Measurements from ENCODE around the gene DIO1. TPM values are rescaled to one million over a fixed set of nuclear protein-coding genes. Genes with fewer than 3 reads are reported as not detected.
A peak's percentile ranks its signal among the peaks of the same experiment; 100 is the strongest.

The DIO1 gene
- total and polyA plus RNA-seq, 2 of the 8 experiments (the other 6 are each of a cell fraction or from before 2014, with no cell fraction given) = 0.14 TPM; not detected in 1

GRCh38 chr1:53889304-53890298 is 4.4 kb upstream of the DIO1 start, which contains the start of gene YIPF1 (continued):
- TF ChIP-seq ATF2 (IDR thresholded peaks at IDR 0.05; ENCODE audit: low read length) = no peak
- TF ChIP-seq POLR2A (IDR thresholded peaks at IDR 0.05; ENCODE audit: control extremely low read depth in 1 of 2, low read depth in 2 of 2, low read length in 2 of 2) = peak in 1 of 2 experiments; percentile 62; a peak in 2 of 3 replicates
- TF ChIP-seq GABPA (IDR thresholded peaks at IDR 0.05; ENCODE audit: borderline replicate concordance, insufficient read depth, low read length) = no peak
- no peak for TF ChIP-seq NRF1 (IDR thresholded peaks at IDR 0.05; ENCODE audit: low read depth, low read length)
- no peak for TF ChIP-seq MAFK (IDR thresholded peaks at IDR 0.05; ENCODE audit: low read depth, low read length)
- TF ChIP-seq TCF12 (IDR thresholded peaks at IDR 0.05; ENCODE audit: low read depth, low read length) = no peak
- TF ChIP-seq SP4 (IDR thresholded peaks at IDR 0.05; ENCODE audit: low read length) = peak; percentile 61; the same call in 1 of the 2 replicates
- no peak; the same call in 1 of the 2 replicates for TF ChIP-seq POLR2AphosphoS5 (IDR thresholded peaks at IDR 0.05; ENCODE audit: low read depth, low read length)
- TF ChIP-seq ZNF274 (IDR thresholded peaks at IDR 0.05; ENCODE audit: borderline replicate concordance, extremely low read depth, low read length) = no peak
- no peak for TF ChIP-seq BRCA1 (IDR thresholded peaks at IDR 0.05; ENCODE audit: low read depth, low read length)
- TF ChIP-seq PHF8 (conservative IDR thresholded peaks at IDR 0.05; ENCODE audit: low read depth, low read length) = peak; percentile 72
- no peak for TF ChIP-seq FOSL1 (IDR thresholded peaks at IDR 0.05; ENCODE audit: insufficient read depth, low read depth, low read length)
- TF ChIP-seq YY1 (IDR thresholded peaks at IDR 0.05; ENCODE audit: low read depth, low read length) = no peak
- TF ChIP-seq JUN (IDR thresholded peaks at IDR 0.05; ENCODE audit: low read depth, low read length) = no peak
- peak; percentile 99 for TF ChIP-seq KDM1A (IDR thresholded peaks at IDR 0.05; ENCODE audit: borderline replicate concordance, low read length)
- no peak for TF ChIP-seq CTCF (IDR thresholded peaks at IDR 0.05; ENCODE audit: control extremely low read depth in 1 of 3, insufficient read depth in 1 of 3, low read depth in 1 of 3, low read length in 3 of 3)
- TF ChIP-seq ASH2L (IDR thresholded peaks at IDR 0.05; ENCODE audit: low read length) = peak; percentile 55
- TF ChIP-seq CREB1 (IDR thresholded peaks at IDR 0.05) = no peak
- TF ChIP-seq EP300 (IDR thresholded peaks at IDR 0.05; ENCODE audit: borderline replicate concordance in 1 of 2, low read depth in 2 of 2, low read length in 2 of 2) = no peak

Measured in H1 (cell line).